LoVo (cell line): ENCODE measurements around the gene SPARC.
"Not testable (repeated sequence)": the region's sequence is repeated elsewhere in the genome, so short reads cannot be mapped to it uniquely, and the experiment has no call there.

Source experiments
- DNase-seq: peaks from one replicate; pipeline ENCODE4 v3.0.0-alpha.2; 2016; ENCODE audit warnings: low spot score

SPARC gene

GRCh38 chr5:151700820-151701219 lies 14.1 kb upstream of the SPARC start:
- no peak for DNase-seq

DNA sequence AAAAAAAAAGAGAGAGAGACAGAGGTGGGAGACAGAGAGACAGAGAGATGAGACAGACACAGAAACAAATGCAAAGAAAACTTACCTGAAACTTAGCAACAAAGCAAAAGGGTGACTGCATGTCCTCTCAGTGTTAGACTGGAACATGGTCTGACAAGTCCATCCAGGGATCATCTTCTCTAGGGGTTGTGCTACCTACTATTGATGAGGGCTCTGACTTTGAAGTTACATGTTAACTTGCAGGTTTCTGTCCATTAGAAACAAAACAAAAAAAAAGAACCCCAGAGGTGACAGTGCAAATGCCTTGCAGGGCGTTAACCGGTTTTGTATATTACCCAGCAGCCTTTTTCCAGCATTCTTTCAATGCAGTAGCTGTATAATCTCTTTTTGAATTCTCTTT lies 13.6 kb upstream of the SPARC start:
- DNase-seq, result no peak

DNA sequence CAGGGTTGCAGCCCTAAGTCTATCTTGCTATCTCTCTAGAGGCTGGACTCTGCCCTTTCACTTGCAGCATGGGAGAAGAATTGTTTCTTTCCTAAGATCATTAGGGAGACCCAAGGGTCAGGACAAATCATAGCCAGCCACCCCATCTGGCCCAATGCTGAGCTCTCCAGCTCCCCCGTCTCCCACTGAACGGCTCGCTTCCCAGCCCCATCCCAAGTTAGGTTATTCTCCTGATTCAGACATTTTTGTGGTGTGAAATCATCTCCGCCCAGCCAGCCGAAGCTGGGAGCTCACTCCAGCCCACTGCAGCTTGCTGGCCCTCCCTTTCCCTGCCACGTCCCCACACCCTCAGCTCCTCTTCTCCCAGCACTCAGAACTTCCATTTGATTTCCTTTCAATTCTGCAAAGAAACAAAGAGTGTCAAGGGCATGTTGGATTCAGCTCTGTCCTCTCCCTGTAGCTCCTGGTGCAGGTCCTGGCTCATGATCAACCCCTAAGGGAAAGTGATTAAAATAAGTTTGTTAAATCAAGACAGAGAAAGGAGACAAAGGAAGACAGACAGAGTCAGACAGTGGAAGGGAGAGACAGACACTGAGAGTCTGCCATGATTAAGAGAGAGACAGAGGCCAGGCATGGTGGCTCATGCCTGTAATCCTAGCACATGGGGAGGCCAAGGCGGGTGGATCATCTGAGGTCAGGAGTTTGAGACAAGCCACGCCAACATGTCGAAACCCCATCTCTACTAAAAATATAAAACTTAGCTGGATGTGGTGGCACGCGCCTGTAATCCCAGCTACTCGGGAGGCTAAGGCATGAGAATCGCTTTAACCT lies 12.6 kb upstream of the SPARC start:
- no peak for DNase-seq

GRCh38 chr5:151698081-151698480 lies 11.4 kb upstream of the SPARC start:
- not testable (repeated sequence) for DNase-seq

DNA sequence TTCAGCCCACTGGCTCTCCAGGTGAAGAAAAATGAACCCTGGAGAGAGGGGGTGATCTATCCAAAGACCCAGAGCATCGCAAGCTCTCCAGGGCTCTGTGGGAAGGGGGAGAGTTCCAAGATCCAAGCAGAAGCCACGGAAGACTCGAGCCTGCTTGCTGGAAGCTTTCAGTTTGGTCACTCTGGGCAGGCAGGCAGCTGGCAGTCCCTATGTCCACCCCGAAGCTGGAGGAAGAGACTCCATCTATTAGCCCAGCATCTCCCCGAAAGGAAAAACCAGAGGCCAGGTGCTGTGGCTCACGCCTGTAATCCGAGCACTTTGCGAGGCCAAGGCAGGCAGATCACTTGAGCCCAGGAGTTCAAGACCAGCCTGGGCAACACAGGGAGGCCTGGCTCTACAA lies 10.7 kb upstream of the SPARC start:
- no peak for DNase-seq

- DNase-seq, result no peak
These were observed 9.9 kb upstream of the SPARC start for GRCh38 chr5:151696470-151697061.

GRCh38 chr5:151695464-151695863 lies 8.7 kb upstream of the SPARC start:
- no peak for DNase-seq

GRCh38 chr5:151694035-151694485 lies 7.3 kb upstream of the SPARC start:
- DNase-seq, result no peak

DNA sequence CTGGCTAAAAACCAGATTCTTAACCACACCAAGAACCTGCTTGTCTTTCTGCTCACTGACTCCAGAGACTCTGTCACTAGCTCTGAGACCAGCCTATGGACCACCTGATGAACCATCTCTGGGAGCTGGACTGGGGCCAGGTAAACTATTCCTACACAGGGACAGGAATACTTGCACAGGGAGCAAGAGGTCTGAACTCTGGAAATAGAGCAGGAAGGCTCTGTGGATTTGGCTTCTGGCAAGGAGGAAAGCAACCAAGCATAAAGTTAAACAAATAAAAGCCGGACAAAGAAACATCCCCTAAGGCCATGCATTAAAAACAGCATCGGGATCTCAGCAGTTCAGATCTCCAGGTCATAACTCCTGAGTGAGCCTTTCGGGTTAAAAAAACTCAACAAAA lies 5.6 kb upstream of the SPARC start:
- no peak for DNase-seq

- no peak for DNase-seq
These were observed 5.0 kb upstream of the SPARC start for GRCh38 chr5:151691706-151692105.

GRCh38 chr5:151689591-151689990 lies 2.9 kb upstream of the SPARC start:
- DNase-seq, result not testable (repeated sequence)

GRCh38 chr5:151688436-151688835 lies 1.7 kb upstream of the SPARC start:
- DNase-seq, result no peak

GRCh38 chr5:151685749-151686673 lies 704 bp downstream of the SPARC start:
- DNase-seq, result no peak

DNA sequence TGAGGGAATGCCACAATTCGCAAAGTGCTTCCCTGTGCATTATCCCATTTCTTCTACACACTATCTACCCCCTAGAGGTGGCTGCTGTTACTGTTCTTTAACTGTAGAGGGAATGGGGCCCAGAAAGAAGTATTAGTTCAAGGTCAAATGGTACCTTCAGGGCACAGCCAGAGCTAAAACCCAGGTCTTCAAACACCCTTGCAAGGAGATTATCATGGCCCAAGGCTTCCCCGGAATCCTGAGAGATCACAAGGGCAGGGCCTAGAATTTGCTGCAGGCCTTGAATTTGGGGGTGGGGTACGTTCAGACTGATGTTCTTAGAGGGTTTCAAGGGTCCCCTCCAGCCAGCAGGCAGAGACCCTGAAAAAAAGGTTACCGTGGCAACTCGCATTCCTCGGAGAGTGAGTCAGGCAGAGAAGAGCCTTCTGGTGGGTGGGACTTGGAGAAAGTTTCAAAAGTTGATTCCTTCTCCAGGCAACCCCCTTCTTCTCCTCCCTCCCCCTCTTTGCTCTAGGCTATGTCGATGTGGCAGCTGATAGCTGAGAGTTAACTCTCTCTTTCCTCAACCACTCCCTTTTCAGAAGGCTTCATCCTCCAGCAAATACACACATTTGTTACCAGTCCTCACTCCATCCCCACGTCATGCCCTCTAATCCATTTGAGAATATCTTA lies 1.9 kb downstream of the SPARC start:
- DNase-seq, result no peak

- no peak for DNase-seq
These were observed 2.6 kb downstream of the SPARC start for GRCh38 chr5:151683986-151684588.

- DNase-seq, result no peak
These were observed 3.3 kb downstream of the SPARC start for GRCh38 chr5:151683444-151683843.

GRCh38 chr5:151682751-151683331 lies 3.9 kb downstream of the SPARC start:
- no peak for DNase-seq

GRCh38 chr5:151682240-151682639 lies 4.5 kb downstream of the SPARC start:
- DNase-seq, result no peak

DNA sequence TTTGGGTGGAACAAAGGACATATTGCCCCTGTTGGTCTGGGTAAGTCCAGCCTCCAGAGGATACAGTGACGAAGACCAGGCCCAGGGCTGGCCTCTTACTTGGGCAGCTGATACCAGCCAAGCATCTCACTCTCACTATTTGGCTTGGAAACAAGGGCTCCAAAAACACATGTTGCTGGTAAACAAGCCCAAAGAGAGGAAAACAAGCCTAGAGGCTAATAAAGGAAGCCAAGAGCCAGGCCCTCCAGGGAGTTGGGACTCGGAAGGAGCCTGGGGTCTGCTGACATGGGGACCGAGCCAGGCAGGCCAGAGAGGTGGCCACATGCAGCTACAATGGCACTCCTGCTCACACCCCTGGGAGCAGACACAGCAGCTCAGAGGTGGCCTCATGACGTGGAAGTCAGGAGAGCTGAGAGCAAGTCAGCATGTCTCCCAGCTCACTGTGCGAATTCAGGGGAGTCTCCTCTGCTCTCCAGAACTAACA lies 5.7 kb downstream of the SPARC start:
- no peak for DNase-seq

- DNase-seq, result not testable (repeated sequence)
These were observed 6.6 kb downstream of the SPARC start for GRCh38 chr5:151680156-151680505.
